Omental fat pad (tissue), 4 donors: ENCODE measurements around the gene RAX. TPM values are rescaled to one million over a fixed set of nuclear protein-coding genes. Genes with fewer than 3 reads are reported as not detected.

Source experiments
- ATAC-seq: fragments of 150-250 bp; one replicate; pipeline ENCODE4 v1.9.1; 2016; ENCODE audit warnings: mild to moderate bottlenecking, moderate library complexity; ENCODE audit not compliant: low FRiP score
- DNase-seq: peaks from one replicate; pipeline ENCODE4 v3.0.0-alpha.2; 2019; ENCODE audit warnings: low spot score
- total RNA-seq, 4 donors: library from RNA; depleted of rRNA; stranded (reverse); fragments of >200 nt; gene quantifications; one replicate each; pipeline ENCODE4 v1.1.0, GENCODE V29; 2016
- TF ChIP-seq, protein P1 (sequence below), 3 donors: fragments of 450-650 bp; IDR thresholded peaks; one replicate each; pipeline ENCODE4 v1.5.1; 2016 to 2017; ENCODE audit warnings: antibody characterized with exemption in 3 of 3, mild to moderate bottlenecking in 3 of 3, moderate library complexity in 2 of 3

The RAX gene
- total RNA-seq, 4 donors from 2014 or later = not detected

DNA sequence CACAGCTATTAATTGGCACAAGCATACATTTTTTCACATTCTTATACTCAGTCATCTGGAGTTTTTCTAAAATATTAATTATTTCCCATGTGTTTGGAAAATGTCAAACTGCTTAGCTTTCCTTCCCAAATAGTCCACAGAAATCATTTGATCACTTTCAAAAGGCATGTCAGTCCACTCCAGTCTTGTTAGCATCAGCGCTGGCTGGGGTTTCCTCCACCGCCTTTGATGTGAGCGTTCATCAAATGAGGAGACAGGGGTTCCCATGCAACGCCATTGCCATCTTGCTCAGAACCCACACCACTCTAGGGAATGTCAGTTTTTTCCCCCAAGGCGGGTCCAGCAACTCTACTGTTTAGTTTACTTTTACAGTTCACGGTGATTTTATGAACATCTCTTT, 13.1 kb upstream of the RAX start:
- ATAC-seq (no peak), DNase-seq (no peak)
- TF ChIP-seq, protein P1, sequence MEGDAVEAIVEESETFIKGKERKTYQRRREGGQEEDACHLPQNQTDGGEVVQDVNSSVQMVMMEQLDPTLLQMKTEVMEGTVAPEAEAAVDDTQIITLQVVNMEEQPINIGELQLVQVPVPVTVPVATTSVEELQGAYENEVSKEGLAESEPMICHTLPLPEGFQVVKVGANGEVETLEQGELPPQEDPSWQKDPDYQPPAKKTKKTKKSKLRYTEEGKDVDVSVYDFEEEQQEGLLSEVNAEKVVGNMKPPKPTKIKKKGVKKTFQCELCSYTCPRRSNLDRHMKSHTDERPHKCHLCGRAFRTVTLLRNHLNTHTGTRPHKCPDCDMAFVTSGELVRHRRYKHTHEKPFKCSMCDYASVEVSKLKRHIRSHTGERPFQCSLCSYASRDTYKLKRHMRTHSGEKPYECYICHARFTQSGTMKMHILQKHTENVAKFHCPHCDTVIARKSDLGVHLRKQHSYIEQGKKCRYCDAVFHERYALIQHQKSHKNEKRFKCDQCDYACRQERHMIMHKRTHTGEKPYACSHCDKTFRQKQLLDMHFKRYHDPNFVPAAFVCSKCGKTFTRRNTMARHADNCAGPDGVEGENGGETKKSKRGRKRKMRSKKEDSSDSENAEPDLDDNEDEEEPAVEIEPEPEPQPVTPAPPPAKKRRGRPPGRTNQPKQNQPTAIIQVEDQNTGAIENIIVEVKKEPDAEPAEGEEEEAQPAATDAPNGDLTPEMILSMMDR (IDR thresholded peaks at IDR 0.05) = no peak

- DNase-seq (no peak), ATAC-seq (no peak)
- TF ChIP-seq, protein P1 (IDR thresholded peaks at IDR 0.05) = no peak
Measured at GRCh38 chr18:59282341-59282740, 9.1 kb upstream of the RAX start.

DNA sequence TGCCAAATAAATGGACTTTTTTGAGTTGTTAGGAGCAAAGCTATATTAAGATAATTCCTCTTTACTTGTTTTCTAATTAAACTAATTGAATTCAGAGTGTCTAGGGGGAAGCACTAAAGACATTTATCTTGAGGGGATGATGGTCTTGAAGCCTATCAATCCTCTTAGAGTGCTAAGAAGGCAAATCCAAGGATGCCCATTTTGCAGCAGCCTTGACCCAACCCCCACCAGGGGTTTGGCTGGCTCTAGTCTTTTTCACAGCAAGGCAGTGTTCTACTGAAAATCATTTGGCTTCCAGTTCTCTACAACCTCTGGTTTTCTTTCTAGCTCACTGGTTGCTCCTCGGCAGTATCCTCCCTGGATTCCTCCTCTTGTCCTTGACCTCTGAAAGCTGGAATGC, 6.5 kb upstream of the RAX start:
- TF ChIP-seq, protein P1 (IDR thresholded peaks at IDR 0.05) = no peak
- no peak for DNase-seq
- no peak for ATAC-seq

- DNase-seq = no peak
- TF ChIP-seq, protein P1 (IDR thresholded peaks at IDR 0.05) = no peak
- no peak for ATAC-seq
Measured at GRCh38 chr18:59279193-59279592, 5.9 kb upstream of the RAX start.

DNA sequence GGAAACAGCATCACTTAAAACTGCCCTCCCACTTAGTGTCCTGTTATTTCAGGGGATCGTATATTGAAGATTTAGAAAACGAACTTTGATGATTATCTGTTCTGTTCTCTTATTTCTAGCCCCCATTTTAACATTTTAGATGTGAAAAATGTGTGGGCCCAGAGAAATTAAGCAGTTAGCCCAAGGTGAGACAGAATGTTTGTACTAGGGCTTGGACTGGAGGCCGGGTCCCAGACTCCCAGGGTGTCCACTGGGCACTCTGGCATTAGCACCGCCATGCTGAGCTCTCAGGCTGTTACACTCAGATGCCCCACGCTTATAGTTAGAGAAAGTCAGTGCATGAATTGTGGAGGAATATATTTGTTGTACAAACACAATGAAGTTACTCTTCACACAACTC, 5.5 kb upstream of the RAX start:
- TF ChIP-seq, protein P1 (IDR thresholded peaks at IDR 0.05) = no peak
- no peak for DNase-seq
- no peak for ATAC-seq

GRCh38 chr18:59276047-59276446, 2.8 kb upstream of the RAX start:
- DNase-seq = no peak
- no peak for ATAC-seq
- TF ChIP-seq, protein P1 (IDR thresholded peaks at IDR 0.05) = no peak

DNA sequence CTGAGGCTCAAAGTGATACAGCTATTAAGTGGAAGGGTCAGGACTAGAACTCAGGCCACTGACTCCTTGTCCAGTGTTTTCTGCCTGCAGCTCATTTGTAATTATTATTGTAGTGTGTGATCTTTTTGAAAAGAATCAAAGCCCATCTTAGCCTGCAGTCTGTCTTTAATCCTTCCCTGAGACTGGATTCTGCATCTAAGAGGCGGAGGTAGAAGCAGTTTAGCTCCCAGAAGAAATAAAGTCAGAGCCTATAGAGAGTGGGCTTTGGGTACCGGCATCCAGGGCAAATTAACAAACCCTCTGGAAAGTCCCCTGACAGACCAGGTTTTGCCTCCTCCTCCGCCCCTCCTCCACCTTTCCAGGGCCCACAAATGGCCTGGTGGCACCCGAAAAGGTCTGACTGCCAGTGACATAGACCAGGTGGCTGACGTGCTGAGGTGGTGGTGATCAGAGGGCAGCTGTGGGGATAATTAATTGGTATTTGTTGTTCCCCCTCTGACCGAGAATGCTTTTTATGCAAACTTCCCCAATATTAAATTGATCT, 2.2 kb upstream of the RAX start:
- no peak for ATAC-seq

More for the DNA sequence above, 2.2 kb upstream of the RAX start:
- TF ChIP-seq, protein P1 (IDR thresholded peaks at IDR 0.05) = no peak
- no peak for DNase-seq
